HG02759 (cell line): ENCODE measurements around the gene SLC52A3.
"Not testable (repeated sequence)": the region's sequence is repeated elsewhere in the genome, so short reads cannot be mapped to it uniquely, and the experiment has no call there.

ENCODE experiments used
- ATAC-seq: cut with Tn5 transposase; IDR thresholded peaks from one replicate; pipeline ENCODE4 v1.9.1; 2021; ENCODE audit warnings: mild to moderate bottlenecking, moderate library complexity; ENCODE audit not compliant: unreplicated experiment

The SLC52A3 gene

DNA sequence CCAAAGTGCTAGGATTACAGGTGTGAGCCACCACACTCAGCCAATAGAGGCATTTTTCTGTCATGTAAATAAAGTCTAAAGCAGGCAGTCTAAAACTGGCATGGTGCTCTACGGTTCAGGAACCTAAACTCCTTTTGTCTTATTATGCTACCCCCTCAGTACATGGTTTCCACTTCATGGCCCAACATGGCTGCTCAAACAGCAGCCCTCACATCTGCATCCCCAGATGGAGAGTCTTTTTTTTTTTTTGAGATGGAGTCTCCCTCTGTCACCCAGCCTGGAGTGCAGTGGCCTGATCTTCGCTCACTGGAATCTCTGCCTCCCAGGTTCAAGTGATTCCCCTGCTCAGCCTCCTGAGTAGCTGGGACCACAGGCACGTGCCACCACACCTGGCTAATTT, 38.3 kb downstream of the SLC52A3 start:
- no peak for ATAC-seq

GRCh38 chr20:728256-728944, 39.9 kb downstream of the SLC52A3 start:
- no peak for ATAC-seq

DNA sequence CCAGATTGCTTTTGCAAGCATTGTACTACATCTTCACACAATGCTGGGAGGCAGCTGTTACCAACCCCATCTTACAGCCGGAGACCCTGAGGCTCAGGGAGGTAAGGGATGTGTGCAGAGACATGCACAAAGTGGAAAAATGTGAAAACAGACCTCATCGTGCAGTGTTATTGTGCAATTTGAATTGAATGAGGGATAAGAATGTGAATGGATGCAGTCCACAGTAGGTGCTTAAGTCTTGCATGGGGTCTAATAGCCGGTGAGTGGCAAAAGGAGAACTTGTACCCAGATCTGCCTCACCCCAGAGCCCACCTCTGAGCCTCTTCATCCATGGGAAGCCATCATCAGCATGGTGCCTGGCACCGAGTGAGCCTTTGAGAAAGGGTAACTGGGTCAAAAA, 42.1 kb downstream of the SLC52A3 start:
- no peak for ATAC-seq

DNA sequence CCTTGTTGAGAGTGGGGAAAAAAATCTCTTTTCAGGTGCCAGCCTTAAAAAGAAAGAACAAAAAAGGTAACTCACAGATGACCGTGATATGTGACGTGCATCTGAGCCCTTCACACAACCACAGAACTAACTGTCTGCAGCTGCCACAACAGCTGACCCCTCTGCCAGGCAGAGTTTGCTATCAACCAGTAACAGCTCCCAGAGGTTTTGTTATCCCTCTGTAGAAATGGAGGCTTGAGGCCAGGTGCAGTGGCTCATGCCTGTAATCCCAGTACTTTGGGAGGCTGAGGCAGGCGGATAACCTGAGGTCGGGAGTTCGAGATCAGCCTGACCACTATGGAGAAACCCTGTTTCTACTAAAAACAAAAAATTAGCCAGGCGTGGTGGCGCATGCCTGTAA, 42.8 kb downstream of the SLC52A3 start:
- ATAC-seq, result no peak

DNA sequence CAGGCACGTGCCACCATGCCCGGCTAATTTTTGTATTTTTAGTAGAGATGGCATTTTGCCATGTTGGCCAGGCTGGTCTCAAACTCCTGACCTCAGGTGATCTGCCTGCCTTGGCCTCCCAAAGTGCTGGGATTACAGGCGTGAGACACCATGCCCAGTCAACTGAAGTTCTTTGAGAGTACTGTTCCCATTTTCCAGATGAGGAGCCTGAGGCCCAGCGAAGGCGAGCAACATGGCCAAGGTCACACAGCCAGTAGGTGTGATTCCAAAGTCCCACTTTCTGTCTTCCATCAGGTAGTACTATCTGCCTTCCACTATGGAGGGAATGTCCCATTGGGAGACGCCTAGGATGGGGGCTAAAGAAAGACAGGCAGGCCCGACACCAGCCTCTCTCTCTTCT, 43.5 kb downstream of the SLC52A3 start:
- not testable (repeated sequence) for ATAC-seq

- no peak for ATAC-seq
Observed at GRCh38 chr20:723756-724155, 44.5 kb downstream of the SLC52A3 start.

DNA sequence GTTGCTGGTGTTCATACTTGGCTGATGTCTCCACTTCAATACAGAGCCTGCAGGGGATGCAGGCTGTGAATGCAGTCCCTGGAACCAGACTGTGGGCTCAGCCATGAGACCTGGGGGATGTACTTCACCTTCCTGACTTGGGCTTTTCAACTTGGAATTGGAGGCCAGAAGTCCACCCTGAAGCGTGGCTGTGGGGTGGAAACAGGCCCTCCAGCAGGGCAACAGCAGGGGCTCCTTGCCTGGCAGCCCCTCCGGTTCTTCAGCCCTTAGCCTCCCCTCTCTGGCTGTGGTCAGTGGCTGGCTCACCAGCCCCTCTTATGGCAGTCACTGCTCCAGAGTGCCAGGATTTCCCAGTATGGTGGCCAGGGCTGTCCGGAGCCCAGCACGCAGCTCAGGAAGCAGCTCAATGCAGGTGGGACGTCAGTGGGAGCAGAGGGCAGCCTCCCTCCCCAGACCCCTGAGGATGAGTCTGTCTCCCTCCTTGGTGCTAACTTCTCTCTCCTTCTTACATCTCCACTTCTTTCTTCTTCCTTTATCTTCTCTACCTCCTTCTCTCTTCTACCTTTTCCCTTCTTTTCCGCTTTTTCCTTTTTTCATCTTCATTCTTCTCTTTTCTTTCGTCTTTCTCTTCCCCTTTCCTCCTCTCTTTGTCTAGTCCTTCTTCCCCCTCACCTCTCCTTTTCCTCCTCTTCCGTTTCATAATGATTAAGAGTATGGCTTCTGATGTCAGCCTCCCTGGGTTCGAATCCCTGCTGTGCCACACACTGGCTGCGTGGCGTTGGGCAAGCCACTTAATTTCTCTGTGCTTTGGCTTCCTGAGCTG, 45.3 kb downstream of the SLC52A3 start:
- ATAC-seq, result no peak

GRCh38 chr20:721876-722275, 46.4 kb downstream of the SLC52A3 start:
- ATAC-seq, result no peak

DNA sequence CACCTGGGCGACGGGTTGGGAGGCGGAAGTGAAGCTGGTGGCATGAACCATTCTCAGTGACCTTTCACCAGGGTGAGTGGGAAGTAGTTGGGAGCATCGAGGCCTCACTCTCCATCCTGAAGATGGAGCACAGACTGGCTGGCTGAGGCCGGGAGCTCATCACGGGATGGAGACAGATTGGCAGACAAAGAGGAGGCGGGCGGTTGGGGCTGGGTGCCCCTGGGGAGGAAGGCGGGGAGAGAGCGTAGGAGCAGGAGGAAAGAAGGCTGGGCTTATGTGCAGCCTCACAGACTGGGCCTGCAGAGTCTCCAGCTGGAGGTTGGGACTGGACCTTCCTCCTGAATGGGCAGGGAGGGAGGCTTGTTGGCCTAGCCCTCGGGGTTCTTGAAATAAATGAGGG, 48.5 kb downstream of the SLC52A3 start:
- ATAC-seq, result no peak

- no peak for ATAC-seq
Observed at GRCh38 chr20:719068-719467, 49.2 kb downstream of the SLC52A3 start.

DNA sequence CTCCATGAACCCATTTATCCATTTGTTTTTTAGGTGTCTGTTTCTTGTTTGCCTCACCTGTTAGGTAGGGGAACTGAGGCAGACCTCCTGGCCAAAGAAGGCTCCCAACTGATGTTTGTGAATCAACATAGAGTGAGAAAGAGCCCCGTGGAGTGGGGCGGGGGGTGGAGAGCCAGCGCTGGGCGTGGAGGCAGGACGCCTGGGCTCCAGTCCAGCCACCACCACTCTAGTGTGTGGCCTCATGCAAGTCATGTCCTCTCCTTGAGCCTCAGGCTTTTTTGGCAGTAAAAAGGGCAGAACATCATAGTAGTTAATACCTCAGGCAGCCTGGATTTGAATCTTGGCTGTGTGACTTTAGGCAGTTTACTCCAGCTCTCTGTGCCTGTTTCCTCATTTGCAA, 50.5 kb downstream of the SLC52A3 start:
- ATAC-seq, result no peak

DNA sequence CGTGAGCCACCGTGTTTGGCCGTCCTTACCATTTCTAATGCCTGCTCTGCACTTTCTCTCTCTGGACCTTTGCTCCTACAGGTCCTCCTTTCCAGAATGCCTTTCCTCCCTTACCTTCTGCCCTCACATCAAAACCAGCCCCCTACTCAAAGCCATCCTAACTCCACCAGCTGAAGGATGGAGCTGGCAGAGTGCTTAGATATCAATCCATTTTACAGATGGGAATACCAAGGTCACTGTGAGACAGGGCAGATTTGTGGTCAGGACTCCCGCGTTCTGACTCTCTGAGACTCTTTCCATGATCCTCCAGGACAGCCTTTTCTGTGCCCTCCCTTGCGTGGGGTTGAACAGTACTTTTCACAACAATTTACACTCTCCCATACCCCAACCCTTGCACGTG, 51.0 kb downstream of the SLC52A3 start:
- no peak for ATAC-seq

DNA sequence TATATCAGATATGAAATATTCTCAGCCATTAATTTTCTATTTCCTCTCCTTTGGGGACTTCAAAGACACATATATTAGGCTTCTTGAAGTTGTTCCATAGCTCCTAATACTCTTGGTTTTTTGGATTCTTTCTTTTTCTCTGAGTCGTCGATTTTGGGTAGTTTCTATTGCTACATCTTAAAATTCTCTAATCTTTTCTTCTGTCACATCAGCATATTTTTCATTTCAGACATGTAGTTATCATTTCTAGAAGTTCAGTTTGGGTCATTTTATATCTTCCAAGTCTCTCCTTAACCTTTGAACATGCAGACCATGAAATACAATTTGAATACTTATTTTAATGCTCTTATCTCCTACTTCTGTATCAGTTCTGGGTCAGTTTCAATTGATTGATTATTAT, 53.8 kb downstream of the SLC52A3 start:
- ATAC-seq, result no peak

- no peak for ATAC-seq
Observed at GRCh38 chr20:711576-711975, 56.7 kb downstream of the SLC52A3 start.

DNA sequence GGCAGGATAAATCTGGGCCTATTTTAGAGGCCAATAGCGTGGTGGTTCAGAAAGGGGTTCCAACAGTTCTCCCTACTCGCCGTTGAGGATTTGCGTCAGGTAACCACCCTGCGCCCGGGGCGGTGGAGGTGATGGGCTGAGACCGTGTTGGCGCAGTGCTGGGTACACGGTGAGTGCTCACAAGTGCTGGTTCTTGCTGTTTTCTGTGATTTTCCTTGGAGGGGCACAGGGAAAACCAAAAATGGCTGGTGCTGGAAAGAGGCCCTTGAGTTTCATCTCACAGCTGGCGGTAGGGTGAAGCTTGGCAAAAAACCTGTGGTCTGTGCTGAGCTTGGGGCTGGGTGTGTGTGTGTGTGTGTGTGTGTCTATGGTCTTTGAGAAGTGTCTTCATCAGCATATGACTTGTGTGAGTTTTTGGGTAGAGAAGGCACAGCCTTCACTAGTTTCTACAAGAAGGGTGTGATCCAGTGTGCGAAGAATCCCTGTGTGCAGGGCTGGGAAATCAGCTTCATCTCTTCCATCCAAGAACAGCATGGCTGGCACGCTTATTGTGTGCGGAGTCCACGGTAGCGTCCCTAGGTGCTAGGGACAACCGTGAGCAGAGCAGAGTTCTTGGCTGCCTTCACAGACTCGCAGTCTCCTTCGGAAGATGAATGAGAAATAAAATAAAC, 57.4 kb downstream of the SLC52A3 start:
- no peak for ATAC-seq
